NCI-H748 (cell line): Measurements from ENCODE around the gene ATP6V1G1.
"Not testable (repeated sequence)": the region's sequence is repeated elsewhere in the genome, so short reads cannot be mapped to it uniquely, and the experiment has no call there.

Experiments used
- DNase-seq: peaks from one replicate; lab custom pipeline; 2025; ENCODE audit not compliant: unreplicated experiment; lab: John Stamatoyannopoulos, UW

ATP6V1G1 gene

GRCh38 chr9:114587345-114588202 is at the start of gene ATP6V1G1:
Gene ATP6V1G1 (plus strand): TSS chr9:114587769. CDS start chr9:114587839, 70 bp downstream.
- DNase-seq = peak; percentile 99

DNA sequence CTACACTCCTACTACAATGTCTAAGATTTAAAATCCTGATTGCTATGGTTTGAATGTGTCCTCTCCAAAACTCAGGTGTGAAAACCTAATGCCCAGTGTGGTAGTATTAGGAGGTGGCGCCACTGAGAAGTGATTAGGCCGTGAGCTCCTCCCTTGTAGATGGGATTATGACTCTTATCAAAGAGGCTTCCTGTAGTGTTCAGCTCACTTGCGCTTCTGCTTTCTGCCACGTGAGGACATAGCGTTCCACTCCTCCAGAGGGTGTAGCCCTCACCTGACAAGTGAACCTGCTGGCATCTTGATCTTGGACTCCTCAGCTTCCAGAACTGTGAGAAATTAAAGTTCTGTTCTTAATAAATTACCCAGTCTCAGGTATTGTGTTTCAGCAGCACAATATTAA is 49.3 kb upstream of the ATP6V1G1 start:
- peak; percentile 31 for DNase-seq

GRCh38 chr9:114539701-114540380 is 47.7 kb upstream of the ATP6V1G1 start:
- DNase-seq = no peak

- DNase-seq = no peak
Measured at GRCh38 chr9:114545055-114545454, 42.5 kb upstream of the ATP6V1G1 start.

DNA sequence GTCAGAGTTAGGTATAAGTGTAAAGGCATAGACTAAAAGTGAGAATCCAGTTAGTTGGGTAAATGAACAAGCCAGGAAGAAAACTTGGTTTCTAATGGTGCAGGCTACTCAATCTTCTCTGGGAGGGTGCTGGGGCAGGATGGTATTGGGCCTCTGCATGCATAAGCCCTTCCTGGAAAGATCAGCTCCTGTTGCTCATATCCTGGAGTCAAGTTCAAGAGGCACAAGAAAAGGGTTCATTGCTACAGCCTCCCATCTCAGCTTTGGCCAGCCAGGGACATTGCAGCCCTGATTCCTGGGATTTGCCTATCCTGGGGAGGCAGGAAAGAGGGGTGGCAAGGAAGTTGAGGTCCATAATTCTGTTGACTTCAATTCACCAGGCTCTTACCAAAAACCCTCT is 40.7 kb upstream of the ATP6V1G1 start:
- no peak for DNase-seq

DNA sequence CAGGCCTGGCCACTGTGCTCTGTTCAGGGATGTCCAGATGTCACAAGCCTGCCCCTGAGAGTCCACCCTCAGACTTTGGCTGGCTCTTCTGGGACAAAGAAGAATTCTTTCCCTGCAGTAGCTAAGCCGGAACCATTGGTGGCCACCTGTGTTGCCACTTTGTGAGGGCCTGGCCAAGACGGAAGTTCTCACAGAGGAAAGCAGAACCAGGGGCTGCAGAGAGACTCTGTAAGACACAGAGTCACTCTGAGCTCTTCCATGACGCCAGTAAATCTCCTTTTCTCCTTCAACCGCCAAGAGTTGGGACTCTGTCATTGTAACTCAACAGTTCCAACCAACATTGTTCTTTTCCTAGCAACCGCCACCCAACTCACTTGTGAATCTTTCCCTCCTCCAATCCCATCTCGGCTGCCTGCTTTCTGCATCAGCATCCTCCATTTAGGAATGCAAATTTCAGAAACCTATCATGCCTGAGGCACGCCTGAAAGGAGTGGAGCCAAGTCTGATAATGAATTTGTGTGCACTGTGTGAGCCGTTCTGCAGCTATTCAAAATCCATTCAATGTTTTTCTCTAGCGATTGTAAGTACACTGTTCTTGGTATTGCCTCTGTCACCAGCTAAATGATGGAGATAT is 37.8 kb upstream of the ATP6V1G1 start:
- DNase-seq = no peak

DNA sequence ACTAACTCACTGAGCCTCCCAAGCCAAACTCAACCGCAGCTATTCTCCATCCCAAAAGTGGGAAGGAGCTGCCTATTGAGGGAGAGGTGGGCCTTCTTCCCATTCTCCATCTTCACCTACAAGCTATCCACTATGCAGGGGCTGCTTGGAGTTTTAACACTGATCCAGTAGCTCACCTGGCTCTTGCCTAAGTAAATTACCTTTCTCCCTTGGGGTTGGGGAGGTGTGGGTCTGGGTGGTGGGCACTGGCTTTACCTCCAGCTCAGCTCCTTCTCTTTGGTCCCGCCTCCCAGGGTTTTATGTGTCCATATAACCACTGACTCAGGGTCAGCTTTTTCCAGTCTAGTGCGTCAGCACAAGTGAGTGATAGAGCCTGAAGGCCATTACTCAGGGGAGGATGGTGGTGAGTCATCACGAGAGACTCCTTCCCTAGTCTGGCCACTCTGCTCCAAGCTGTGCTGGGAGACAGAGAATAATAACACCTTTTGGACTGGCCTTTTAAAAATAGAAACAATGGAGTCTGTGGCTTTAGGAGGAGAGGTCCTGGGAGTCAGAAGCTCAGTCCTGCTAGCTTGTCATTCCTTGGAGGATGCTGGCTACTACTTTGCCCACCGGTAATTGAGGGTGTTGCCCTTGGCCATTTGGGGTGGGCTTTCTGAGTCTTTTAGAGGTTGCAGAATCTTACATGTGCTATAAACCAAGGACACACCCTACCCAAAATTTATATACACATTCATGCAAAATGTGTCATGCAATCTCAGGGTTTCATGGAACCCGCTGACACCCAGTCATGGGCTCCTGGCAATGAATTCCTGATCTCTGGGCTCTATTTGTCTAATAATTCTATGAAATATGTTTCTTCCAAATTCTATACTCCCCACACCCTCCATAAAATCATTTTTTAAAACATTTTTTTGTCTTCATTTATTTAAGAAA is 35.6 kb upstream of the ATP6V1G1 start:
- no peak for DNase-seq

GRCh38 chr9:114552706-114553105 is 34.9 kb upstream of the ATP6V1G1 start:
- no peak for DNase-seq

DNA sequence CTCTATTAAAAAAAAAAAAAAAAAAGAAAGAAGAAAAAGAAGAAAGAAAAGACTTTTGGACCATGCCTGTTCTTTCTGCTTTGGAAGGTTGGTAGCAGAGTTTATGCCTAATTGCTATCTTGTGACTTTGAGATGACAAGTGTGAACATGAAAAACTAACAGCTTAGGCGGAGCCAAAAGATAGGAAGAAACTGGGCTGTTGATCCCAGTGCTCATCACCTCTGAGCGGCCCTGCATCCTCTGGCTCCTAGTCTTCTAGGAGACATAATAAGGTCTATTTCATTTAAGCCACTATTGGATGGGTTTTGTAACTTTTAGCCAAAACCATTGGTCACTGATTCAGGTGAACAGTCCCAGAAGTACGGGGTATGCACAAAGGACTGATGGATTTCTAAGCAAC is 34.4 kb upstream of the ATP6V1G1 start:
- no peak for DNase-seq

DNA sequence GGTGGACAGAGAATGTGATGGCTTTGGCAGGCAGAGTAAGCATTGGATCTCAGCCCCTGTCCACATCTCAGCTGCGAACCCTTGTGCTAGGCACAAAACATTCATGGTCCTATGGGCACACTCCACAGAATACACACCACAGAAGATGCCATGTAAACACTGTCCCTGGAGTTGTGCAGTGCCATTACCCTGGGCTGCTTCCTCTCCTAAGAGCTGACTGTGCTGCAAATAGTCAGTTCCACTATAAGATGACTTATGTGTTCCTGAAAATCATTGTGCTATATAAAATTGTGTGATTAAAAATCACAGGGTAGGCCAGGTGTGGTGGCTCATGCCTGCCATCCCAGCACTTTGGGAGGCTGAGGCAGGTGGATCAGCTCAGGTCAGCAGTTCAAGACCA is 31.9 kb upstream of the ATP6V1G1 start:
- no peak for DNase-seq

DNA sequence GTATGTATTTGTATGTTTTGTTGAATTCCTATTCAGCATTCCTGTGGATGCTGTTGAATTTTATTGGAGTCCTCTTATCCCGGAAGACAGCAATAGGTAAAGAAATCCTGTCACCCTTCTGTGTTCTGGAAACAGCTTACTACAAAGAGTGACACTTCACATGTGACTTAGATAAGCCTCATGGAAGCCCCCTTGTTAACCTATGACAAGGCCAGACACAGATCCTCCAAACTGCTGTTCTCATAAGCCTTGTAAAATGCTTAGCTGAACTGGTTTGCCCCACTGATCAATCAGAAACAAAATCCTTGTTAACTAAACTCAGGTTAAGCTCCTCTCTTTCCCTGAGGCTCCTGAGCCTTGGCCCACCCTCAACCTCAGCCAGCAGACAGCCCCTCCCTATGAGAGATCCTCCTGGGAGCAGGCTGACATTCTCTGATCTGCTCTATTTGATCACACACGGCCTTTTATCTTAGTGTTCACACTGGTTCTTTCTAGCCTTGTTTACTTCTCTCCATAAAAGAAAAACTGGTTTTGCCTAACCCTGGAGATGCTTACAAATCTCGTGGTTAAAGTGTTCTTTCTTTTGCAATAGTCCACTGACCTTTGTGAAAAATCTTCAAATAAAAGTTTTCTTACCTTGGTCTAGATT is 29.4 kb upstream of the ATP6V1G1 start:
- DNase-seq = no peak

DNA sequence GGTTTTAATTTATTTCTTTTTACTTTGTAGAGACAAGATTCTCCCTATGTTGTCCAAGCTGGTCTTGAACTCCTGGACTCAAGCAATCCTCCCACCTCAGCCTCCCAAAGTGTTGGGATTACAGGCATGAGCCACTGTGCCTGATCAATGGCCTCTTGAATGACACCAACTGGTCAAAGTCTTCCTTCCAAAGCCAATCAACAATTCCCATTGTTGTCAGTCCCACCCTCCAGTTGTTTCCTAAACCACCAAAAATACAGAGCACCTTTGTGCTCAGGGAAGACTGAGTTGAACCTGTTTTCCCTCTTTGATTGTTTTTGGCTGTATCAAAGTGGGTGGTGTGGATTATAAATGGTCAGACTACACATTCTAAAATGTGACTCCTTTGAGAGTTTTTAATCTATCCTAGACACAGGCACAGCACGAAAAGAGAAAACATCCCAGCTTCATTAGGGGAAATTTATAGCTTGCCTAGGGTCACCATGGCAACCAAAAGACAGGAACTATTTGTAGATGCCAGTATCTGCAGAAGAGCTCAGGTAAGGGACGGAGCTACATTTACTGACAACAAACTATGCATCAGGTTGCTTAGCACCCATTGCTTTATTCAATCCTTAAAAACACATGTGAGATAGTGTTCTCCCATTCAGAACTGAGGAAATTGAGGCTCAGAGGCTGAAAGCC is 27.6 kb upstream of the ATP6V1G1 start:
- peak; percentile 81 for DNase-seq

- DNase-seq = no peak
Measured at GRCh38 chr9:114560956-114561355, 26.6 kb upstream of the ATP6V1G1 start.

DNA sequence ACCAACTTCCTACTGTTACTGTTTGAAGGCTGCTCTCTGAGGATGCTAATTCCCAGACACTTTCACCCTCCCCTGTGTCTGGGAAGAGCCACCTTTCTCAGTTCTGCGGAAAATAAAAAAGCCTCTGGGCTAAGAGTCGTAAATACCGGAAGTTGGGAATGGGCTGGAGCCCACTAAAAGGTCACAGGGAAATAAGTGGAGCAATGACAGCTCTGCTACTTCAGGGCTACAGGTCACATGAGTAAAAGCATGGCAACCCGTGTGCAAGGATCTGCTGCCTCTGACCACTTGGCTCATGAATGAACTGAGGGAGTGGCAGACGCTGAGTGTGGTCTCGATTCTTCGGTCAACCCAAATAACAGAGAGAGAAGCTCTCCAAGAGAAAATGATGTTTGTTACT is 25.8 kb upstream of the ATP6V1G1 start:
- DNase-seq = no peak

DNA sequence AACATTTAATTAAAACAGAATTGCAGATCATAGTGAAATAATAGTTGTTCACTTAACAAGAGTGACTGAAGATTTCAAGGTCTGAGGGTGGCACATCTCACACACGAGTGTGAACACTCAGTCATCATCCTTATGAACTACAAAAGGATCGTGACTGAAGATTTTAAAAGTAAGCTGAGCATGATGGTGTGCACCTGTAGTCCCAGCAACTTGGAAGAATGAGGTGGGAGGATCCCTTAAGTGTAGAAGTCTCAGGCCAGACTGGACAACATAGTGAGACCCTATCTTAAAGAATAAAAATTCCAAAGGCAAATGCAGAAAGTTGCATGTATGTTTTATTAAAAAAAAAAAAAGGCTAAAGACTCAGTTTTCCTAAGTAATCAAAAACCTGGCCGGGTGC is 22.4 kb upstream of the ATP6V1G1 start:
- no peak for DNase-seq

- no peak for DNase-seq
Measured at GRCh38 chr9:114570742-114571141, 16.8 kb upstream of the ATP6V1G1 start.

- DNase-seq = no peak
Measured at GRCh38 chr9:114571391-114571790, 16.2 kb upstream of the ATP6V1G1 start.

DNA sequence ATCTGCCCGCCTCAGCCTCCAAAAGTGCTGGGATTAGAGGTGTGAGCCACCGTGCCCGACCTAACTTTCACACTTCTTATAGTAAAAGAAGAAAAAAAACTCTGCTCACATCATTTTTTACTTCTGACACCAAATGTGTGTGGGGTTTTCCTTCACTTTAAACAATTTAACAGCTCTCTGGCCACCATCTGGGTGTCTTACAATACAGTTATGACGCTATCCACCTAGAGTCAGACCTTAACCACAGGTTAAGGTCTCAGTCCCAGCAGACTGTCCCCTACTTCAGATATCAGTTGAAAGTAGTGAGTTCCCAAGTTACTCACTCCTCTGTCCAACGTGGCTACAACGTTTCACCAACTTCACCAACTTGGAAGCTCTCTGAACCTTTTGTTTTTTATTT is 15.4 kb upstream of the ATP6V1G1 start:
- DNase-seq = no peak

DNA sequence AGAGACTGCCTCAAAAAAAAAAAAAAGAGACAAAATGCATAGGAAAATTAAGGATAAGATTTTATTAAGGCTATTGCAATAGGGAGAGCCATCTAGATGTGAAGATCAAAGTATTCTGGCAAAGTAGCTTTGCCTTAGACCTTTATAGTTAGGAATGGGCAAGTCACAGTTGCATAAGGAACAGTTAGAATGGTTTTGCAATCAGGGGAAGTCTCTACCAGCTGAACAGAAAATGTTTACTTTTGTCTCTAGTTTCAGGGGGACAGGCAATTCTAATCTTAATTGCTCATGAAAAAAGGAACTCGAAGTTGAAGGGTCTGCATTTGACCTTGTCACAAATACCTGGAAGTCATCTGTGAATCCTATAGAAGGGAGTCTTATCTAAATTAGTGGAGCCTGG is 13.1 kb upstream of the ATP6V1G1 start:
- DNase-seq = no peak

DNA sequence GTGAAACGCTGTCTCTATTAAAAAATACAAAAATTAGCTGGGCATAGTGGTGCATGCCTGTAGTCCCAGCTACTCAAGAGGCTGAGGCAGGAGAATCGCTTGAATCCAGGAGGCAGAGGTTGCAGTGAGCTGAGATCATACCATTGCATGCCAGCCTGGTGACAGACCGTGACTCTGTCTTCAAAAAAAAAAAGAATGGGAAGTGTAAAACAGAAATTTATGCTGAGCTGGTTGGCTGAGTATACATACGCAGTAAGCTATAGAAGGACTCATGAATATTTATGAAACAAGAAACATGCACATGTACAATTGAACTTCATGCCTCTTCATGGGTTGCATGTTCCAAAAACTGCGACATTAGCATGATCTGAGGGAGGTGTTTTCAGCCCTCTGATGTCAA is 10.8 kb upstream of the ATP6V1G1 start:
- not testable (repeated sequence) for DNase-seq
